GM12892 (cell line): ENCODE results near the gene GPR85.

ENCODE experiments used
- POLR2A ChIP-seq: IDR thresholded peaks from 2 replicates; pipeline ENCODE4 v1.6.1; 2011; ENCODE audit warnings: low read depth, low read length, control low read depth
- TAF1 ChIP-seq: IDR thresholded peaks from 2 replicates; pipeline ENCODE4 v1.6.1; 2011; ENCODE audit warnings: low read depth, mild to moderate bottlenecking, control low read depth, low read length, borderline replicate concordance

DNA sequence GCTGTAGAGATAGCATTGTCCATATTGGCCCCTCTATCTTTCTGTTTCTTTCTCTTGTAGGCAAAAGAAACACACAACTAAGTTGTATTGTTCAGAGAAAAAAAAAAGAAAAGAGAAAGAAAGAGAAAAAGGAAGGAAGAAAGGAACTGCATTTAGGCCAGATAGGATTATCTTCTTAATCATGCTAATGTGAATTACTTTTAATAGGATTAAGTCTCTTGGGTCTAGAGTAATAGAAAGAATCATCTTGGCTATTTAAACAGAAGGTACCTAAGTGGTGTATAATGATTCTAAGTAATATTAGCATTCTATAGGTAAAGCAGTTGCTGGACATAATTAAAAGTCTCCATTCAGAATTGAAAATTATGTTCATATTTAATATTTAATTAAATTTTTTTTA is 42.2 kb downstream of the GPR85 start:
- TF ChIP-seq POLR2A: no peak
- no peak for TF ChIP-seq TAF1
